ENCODE measurements around the gene ATAD2B. TPM values are rescaled to one million over a fixed set of nuclear protein-coding genes. Genes with fewer than 3 reads are reported as not detected.

Gene ATAD2B
- total and polyA plus RNA-seq, 10 donors: 4.4 to 61.2 (median 36.8) TPM

DNA sequence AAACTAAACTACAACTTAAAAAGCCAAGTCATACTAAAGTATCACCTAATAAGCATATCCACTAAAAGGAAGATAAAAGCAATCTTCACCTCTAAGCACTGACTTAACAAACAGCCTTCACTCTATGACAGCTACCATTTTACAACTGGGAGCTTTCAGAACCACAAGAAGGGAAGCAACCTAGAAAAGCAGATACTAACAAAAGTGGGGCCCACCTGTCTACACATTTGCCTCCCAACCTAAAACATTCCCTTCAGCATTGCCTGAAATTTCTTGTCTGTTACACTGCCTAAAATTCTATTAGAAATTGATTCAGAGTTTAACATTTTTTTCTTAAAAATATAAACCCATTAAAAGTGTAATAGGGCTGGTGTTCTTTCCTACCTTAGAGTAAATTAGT, 172.0 kb downstream of the ATAD2B start:
- TF ChIP-seq POLR2A (IDR thresholded peaks at IDR 0.05) (no peak), POLR2AphosphoS5 (IDR thresholded peaks at IDR 0.05) (no peak)
- TF ChIP-seq, protein P1, sequence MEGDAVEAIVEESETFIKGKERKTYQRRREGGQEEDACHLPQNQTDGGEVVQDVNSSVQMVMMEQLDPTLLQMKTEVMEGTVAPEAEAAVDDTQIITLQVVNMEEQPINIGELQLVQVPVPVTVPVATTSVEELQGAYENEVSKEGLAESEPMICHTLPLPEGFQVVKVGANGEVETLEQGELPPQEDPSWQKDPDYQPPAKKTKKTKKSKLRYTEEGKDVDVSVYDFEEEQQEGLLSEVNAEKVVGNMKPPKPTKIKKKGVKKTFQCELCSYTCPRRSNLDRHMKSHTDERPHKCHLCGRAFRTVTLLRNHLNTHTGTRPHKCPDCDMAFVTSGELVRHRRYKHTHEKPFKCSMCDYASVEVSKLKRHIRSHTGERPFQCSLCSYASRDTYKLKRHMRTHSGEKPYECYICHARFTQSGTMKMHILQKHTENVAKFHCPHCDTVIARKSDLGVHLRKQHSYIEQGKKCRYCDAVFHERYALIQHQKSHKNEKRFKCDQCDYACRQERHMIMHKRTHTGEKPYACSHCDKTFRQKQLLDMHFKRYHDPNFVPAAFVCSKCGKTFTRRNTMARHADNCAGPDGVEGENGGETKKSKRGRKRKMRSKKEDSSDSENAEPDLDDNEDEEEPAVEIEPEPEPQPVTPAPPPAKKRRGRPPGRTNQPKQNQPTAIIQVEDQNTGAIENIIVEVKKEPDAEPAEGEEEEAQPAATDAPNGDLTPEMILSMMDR (IDR thresholded peaks at IDR 0.05 in 8 of 11, conservative IDR thresholded peaks at IDR 0.05 in 3 of 11): no peak
- H3K27me3 ChIP-seq (replicated peaks in 1 of 7): no peaks in the 10 kb centered on the region
- peaks cover 0 to 91% (median 47%) of the 10 kb centered on the region in 6 donors for H3K36me3 ChIP-seq
- H3K4me1 ChIP-seq: no peaks in the 10 kb centered on the region
- no peak for DNase-seq
- no peak overlapping the region for H3K27ac ChIP-seq
- H3K4me3 ChIP-seq: no peak overlapping the region
- no peaks in the 10 kb centered on the region for H3K9me3 ChIP-seq
- intact Hi-C loops (cut with DNase I; ENCODE audit: low total_unique reads): no loop called here

- H3K4me1 ChIP-seq: no peaks in the 10 kb centered on the region
- no peak overlapping the region for H3K4me3 ChIP-seq
- no peak for DNase-seq
- no peaks in the 10 kb centered on the region for H3K9me3 ChIP-seq
- 85 to 96% (median 93%) methylated on average over 4 of the region's 4 CpGs for WGBS, 5 donors
- H3K27me3 ChIP-seq (replicated peaks in 1 of 7): no peaks in the 10 kb centered on the region
- H3K27ac ChIP-seq: no peak overlapping the region
- intact Hi-C loops (cut with DNase I; ENCODE audit: low total_unique reads): no loop called here
- peaks cover 0 to 89% (median 40%) of the 10 kb centered on the region in 6 donors for H3K36me3 ChIP-seq
- TF ChIP-seq POLR2A (IDR thresholded peaks at IDR 0.05) (no peak), POLR2AphosphoS5 (IDR thresholded peaks at IDR 0.05) (no peak)
- TF ChIP-seq, protein P1 (IDR thresholded peaks at IDR 0.05 in 8 of 11, conservative IDR thresholded peaks at IDR 0.05 in 3 of 11): no peak
Observed at GRCh38 chr2:23753291-23754010, 173.5 kb downstream of the ATAD2B start.

- Histone ChIP-seq H3K36me3 (peaks cover 0 to 73% (median 30%) of the 10 kb centered on the region in 6 donors), H3K27me3 (replicated peaks in 1 of 7) (no peaks in the 10 kb centered on the region), H3K4me1 (no peaks in the 10 kb centered on the region), H3K4me3 (no peak overlapping the region), H3K27ac (no peak overlapping the region), H3K9me3 (no peaks in the 10 kb centered on the region)
- 92 to 100% (median 98%) methylated on average over 2 of the region's 2 CpGs for WGBS, 5 donors
- DNase-seq: no peak
- TF ChIP-seq, protein P1 (IDR thresholded peaks at IDR 0.05 in 8 of 11, conservative IDR thresholded peaks at IDR 0.05 in 3 of 11): no peak
- TF ChIP-seq POLR2AphosphoS5 (IDR thresholded peaks at IDR 0.05): no peak
- no peak for TF ChIP-seq POLR2A (IDR thresholded peaks at IDR 0.05)
- intact Hi-C loops (cut with DNase I; ENCODE audit: low total_unique reads): no loop called here
Observed at GRCh38 chr2:23751747-23752265, 175.1 kb downstream of the ATAD2B start.

- no peak overlapping the region for H3K27ac ChIP-seq
- TF ChIP-seq POLR2AphosphoS5 (IDR thresholded peaks at IDR 0.05) (no peak), POLR2A (IDR thresholded peaks at IDR 0.05) (no peak)
- TF ChIP-seq, protein P1 (IDR thresholded peaks at IDR 0.05 in 8 of 11, conservative IDR thresholded peaks at IDR 0.05 in 3 of 11): no peak
- WGBS, 5 donors: 58 to 94% (median 86%) methylated on average over 2 of the region's 2 CpGs
Observed at GRCh38 chr2:23746141-23746863, 180.6 kb downstream of the ATAD2B start.

More at GRCh38 chr2:23746141-23746863, 180.6 kb downstream of the ATAD2B start:
- Histone ChIP-seq H3K27me3 (replicated peaks in 1 of 7) (no peaks in the 10 kb centered on the region), H3K4me1 (peaks cover 0 to 10% (median 0%) of the 10 kb centered on the region in 6 donors), H3K4me3 (no peak overlapping the region), H3K36me3 (peaks cover 0 to 40% (median 6%) of the 10 kb centered on the region in 6 donors), H3K9me3 (peaks cover 0 to 3% (median 0%) of the 10 kb centered on the region in 8 donors)
- no peak for DNase-seq
- intact Hi-C loops (cut with DNase I; ENCODE audit: low total_unique reads): no loop called here
